ENCODE data around the gene ATP5F1C.

DNA sequence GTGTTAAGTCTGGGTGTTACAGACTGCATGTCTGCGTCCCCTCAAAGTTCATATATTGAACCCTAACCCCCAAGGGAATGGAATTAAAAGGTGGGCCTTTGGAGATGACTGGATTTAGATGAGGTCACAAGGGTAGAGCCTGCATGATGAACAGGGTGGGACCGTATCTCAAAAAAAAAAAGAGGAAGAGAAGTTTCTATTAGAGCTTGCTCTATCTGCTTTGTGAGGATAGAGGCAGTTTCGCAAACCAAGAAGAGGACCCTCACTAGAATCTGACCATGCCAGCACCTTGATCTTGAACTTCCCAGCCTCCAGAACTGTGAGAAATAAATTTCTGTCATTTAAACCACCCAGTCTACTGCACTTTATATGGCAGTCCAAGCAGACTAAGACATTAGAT lies 1.5 kb upstream of the ATP5F1C start:
- TF ChIP-seq, protein P1, sequence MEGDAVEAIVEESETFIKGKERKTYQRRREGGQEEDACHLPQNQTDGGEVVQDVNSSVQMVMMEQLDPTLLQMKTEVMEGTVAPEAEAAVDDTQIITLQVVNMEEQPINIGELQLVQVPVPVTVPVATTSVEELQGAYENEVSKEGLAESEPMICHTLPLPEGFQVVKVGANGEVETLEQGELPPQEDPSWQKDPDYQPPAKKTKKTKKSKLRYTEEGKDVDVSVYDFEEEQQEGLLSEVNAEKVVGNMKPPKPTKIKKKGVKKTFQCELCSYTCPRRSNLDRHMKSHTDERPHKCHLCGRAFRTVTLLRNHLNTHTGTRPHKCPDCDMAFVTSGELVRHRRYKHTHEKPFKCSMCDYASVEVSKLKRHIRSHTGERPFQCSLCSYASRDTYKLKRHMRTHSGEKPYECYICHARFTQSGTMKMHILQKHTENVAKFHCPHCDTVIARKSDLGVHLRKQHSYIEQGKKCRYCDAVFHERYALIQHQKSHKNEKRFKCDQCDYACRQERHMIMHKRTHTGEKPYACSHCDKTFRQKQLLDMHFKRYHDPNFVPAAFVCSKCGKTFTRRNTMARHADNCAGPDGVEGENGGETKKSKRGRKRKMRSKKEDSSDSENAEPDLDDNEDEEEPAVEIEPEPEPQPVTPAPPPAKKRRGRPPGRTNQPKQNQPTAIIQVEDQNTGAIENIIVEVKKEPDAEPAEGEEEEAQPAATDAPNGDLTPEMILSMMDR (IDR thresholded peaks at IDR 0.05) = no peak
- TF ChIP-seq POLR2A (IDR thresholded peaks at IDR 0.05) = no peak
